HG03521 (cell line): Measurements from ENCODE around the gene MTFMT.

Source experiments
- ATAC-seq: cut with Tn5 transposase; IDR thresholded peaks from one replicate; pipeline ENCODE4 v1.9.1; 2021; ENCODE audit warnings: mild to moderate bottlenecking, moderate library complexity; ENCODE audit not compliant: unreplicated experiment

Gene MTFMT

DNA sequence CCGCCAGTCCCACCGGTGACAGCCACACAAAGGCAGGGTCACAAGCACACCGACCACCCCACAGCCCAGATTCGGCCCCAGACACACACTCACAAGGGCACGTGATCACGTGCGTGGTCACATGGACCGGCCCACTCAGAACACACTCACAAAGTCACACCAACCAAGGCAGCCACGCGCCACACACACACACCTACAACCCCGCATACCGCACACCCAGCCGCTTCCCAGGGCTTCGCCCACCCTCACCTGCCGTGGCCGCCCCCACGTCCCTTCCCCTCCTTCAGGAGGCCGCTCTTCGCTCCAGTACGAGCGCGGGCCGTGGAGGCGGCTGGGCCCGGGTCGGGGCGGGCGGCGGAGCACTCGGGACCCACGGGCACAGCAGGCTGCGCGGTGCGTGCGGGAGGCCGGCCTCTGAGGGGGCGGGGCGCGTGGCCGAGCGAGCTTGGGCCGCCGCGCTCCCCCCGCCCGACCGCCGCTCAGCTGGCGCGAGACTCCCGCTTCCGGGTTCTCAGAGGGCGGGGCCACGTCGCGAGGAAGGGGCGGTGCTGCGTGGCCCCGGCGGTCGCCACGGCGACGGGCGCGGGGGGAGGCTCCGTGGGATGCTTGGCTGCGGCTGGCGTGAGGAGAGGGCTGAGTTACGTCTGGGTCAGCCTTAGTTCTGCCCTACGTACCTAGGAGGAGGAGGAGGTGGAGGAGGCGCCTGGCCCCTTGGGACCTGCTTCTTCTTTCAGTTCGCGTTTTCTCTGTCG, 39.8 kb downstream of the MTFMT start, which contains the start of gene SPG21:
Gene SPG21 (minus strand): TSS at position 499 of the 752 bp plus-strand sequence. CDS start 6,345 bp downstream, outside the sequence.
- ATAC-seq, result peak; percentile 97

DNA sequence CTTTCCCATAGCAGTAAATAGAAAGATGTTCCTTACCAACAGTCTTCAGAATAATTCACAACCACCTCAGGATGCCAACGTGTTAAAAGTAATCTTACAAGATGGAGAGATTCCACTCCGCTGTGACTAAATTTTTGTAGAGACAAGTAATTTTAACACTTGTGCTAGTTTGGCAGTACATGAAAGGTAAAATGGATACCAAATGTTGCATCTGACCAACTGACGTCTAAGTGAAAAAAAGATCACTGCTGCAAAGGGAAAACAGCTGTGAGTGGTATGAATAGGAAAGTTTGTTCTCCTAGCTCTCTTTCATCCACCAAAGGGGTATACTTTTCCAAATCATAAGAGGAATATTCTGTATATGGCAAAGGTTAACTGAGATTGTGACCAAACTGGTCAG, 42.3 kb downstream of the MTFMT start:
- no peak for ATAC-seq

DNA sequence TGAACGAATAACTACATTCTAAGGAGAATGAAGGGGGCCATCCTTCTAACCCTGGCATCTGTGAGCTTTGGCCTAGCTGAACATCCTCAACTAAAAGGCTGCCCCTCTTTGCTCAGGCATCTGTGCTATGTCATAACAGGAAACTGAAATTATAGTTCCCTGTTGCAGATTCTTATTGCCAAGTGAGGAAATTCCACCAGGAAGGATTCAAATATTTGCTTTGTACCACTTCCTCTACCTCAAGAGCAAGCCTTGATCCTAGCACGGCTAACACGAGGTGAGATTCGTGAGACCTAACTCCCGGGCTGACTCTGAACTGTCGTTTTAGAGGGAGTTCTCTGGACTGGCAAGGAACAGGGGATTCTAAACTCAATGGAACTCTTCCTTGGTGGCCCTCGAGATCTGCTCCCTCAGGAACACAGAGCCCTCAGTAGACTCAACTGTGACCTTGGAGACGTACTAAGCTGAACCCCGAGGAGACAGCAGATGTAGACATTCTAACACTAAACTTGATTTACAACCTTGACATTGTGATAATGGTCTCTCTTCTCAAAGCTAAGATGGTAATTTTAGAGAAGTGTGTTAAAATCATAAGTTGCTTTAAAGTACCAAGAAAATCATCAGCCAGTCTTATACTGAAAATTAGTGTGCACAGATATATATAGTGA, 43.9 kb downstream of the MTFMT start:
- no peak for ATAC-seq

DNA sequence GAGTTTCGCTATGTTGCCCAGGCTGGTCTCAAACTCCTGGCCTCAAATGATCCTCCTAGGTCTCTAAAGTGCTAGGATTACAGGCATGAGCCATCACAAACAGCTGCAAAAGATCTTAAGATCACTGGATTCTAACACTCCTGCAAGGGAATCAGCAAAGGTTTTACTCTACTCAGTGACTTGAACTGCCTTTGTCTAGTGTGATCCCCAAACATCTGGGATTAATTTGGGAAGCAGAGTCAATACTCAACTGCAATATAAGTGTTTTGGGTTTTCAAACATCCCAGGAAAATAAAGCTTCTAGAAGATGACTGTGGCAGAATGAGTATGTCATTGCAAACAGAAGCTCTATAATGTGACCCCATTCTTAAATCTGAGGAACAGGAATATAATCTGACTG, 47.0 kb downstream of the MTFMT start:
- ATAC-seq, result no peak

DNA sequence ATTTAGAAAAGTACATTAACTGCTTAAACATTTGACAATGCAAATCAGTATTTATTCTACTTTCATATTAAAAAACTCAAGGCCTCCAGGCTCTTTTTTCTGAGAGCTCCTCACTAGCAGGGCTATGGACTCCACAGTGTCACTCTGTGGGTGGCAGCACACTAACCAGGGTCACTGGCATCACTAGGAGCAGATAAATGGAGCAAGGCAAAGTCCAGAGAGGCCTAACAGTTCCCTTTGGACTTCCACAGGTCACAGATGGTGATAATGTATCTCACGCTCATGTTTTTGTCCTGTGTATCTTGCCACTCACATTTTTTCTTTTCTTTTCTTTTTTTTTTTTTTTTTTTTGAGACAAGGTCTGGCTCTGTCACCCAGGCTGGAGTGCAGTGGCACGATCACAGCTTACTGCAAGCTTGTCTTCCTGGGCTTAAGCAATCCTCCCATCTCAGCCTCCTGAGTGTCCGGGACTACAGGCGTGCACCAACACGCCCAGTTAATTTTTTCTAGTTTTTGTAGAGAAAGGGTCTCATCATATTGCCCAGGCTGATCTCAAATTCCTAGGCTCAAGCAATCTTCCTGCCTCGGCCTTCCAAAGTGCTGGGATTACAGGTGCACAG, 47.5 kb downstream of the MTFMT start:
- ATAC-seq, result no peak

DNA sequence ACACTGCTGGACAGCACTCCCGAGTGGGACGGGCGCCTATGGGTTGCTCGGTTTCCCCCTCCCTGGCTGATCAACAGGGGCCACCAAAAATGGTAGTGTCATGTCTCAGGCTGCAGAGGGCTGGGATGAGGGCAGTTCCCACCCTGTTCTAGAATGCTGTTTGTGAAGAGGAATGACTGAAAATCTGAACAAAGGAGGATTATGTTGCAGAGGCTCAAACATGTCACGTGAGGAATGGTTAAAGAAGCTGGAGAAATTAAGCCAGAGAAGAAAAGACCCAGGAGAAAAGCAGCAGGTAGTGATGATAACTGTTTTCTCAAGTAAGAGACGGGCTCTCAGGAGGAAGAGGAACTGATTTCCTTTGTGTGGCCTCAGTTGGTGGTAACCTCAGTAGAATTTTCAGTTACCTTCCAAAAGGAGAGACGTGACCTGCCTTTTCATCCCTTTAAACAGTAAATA, 50.2 kb downstream of the MTFMT start:
- ATAC-seq, result no peak

DNA sequence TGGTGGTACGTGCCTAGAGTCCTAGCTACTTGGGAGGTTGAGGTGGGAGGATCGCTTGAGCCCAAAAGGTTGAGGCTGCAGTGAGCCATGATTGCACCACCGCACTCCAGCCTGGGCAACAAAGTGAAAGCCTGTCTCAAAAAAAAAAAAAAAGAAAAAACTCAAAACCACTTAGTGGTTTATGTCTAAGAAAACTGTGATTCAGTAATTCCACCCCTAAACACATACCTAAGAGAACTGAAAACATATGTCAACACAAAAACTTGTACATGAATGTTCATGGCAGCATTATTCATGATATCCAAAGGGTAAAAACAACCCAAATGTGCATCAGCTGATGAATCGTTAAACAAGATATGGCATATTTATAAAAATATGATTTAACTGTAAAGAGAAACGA, 54.0 kb downstream of the MTFMT start:
- ATAC-seq, result no peak

DNA sequence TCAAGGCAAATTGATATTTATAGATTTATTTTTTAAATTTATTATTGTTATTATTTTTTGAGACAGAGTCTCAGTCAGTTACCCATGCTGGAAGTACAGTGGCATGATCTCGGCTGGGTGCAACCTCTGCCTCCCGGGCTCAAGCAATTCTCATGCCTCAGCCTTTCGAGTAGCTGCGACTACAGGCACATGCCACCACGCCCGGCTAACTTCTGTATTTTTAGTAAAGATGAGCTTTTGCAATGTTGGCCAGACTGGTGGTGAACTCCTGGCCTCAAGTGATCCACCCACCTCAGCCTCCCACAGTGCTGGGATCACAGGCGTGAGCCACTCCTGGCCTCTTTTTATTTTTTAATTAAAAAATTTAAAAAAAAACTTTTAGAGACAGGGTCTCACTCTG, 58.7 kb downstream of the MTFMT start:
- no peak for ATAC-seq

DNA sequence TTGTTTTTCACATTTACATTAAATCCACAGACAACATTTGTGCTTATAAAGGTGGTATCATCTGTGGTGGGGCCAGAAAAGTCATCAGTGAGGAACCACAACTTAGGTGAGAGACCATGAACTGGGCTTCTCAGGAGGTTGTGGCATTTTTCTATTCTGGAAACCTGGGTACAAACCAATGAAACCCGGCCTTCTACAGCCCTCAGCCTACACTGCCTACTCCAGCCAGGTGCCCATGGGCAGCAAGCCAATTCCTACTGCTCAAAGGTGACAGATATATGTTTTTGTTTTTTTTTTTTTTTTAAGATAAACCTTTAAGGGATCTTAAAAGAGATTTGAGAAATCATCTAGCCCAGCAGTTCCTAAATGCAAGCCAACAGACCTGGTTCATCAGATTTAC, 60.0 kb downstream of the MTFMT start:
- no peak for ATAC-seq

DNA sequence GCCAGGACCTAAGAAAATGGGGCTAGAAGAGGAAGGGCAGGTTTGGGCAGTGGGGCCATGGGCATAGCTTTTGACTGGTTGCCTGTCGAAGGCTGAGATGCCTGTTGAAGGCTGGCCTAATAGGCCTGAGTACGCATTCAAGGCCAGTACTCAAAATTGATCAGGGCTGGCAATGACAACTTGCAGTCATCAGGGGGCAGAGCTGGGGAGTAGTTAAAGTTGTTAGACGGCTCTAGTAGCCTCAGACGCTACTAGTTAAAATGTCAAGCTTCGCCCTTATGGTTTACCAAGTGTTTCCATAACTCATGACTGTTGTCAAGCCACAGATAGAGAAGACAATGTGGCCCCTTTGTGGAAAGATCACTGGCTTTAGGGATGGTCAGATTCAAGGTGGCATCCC, 68.4 kb downstream of the MTFMT start:
- ATAC-seq, result no peak

DNA sequence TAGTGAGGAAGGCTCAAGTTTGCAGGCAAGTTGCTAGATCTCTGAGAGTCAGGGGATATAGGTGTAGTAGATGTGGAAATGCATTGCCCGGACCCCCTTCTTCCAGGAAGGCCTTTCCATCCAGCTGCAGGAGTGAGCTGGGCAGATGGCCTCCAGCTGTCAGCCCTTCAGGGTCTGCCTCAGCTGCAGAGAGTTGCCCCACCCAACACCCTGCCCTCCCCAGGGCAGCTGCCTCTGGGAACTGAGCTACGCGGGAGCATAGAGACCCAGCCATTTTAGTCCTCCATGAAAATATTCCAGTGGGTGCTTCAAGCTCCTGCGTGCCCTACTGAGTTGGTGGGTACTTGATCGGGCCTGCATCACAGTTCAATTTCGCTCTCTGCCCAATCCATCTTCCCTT, 69.3 kb downstream of the MTFMT start:
- no peak for ATAC-seq

DNA sequence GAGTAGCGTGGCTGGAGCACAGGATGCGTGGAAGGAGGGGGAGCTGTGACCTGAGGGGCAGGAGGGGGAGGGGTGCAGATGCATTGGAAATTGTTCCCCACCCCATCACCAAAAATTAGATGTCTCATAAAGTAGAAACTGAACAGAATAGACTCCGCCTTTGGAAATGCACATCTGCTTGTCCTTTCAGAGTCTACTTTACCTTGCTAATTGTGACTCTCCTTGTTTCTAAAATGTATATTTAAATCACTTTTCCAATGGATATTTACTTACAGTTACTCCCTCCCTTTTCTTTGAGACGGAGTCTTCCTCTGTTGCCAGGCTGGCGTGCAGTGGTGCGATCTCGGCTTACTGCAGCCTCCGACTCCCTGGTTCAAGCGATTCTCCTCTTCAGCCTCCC, 70.3 kb downstream of the MTFMT start:
- no peak for ATAC-seq

DNA sequence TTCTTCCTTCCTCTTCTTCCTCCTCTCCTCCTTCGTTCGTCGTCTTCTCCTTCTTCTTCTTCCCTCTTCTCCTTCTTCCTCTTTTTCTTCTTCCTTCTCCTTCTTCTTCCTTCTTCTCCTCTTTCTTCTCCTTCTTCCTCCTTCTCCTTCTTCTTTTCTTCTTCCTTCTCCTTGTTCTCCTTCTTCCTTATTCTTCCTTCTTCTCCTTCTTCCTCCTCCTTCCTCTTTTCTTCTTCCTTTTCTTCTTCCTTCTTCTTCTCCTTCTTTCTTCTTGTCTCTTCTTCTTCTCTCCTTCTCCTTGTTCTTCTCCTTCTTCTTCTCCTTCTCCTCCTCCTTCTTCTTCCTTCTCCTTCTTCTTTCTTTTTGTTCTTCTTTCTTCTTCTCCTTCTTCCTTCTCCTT, 75.0 kb downstream of the MTFMT start:
- ATAC-seq, result no peak

DNA sequence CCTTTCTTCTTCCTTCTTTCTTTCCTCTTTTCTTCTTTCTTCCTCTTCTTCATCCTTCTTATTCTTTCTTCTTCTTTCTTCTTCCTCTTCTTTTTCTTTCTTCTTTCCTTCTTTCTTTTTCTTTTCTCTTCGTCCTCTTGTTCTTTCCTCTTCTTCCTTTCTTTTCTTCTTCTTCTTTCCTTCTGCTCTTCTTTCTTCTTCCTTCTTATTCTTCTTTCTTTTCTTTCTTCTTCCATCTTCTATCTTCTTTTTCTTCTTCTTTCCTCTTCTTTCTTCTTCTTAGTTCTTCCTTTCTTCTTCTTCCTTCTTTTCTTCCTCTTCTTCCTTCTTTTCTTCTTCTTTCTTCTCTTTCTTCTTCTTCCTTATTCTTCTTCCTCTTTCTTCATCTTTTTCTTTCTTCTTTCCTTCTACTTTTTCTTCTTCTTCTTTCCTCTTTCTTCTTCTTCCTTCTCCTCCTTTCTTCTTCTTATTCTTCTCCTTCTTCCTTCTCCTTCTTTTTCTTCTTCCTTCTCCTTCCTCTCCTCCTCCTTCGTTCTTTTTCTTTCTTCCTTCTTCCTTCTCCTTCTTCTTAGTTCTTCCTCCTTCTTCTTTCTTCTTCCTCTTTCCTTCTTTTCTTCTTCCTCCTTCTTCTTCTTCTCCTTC, 77.5 kb downstream of the MTFMT start:
- no peak for ATAC-seq
